Right renal cortex interstitium (tissue), 3 donors: Measurements from ENCODE around the gene BIRC3. TPM values are rescaled to one million over a fixed set of nuclear protein-coding genes. Genes with fewer than 3 reads are reported as not detected.
"Not testable (repeated sequence)": the region's sequence is repeated elsewhere in the genome, so short reads cannot be mapped to it uniquely, and the experiment has no call there.

ENCODE experiments used
- DNase-seq, 3 donors: peaks; one replicate each; pipeline ENCODE4 v3.0.0-alpha.2; 2013; ENCODE audit warnings: low read depth in 3 of 3, low spot score in 2 of 3
- polyA plus RNA-seq, 3 donors: library from polyadenylated mRNA; unstranded; fragments of 120-200 nt; gene quantifications; one replicate each; pipeline ENCODE4 v1.2.1, GENCODE V29; 2013; ENCODE audit not compliant: insufficient read length in 3 of 3

Gene BIRC3
- polyA plus RNA-seq, 3 donors: 1.2 to 1.6 (median 1.5) TPM

DNA sequence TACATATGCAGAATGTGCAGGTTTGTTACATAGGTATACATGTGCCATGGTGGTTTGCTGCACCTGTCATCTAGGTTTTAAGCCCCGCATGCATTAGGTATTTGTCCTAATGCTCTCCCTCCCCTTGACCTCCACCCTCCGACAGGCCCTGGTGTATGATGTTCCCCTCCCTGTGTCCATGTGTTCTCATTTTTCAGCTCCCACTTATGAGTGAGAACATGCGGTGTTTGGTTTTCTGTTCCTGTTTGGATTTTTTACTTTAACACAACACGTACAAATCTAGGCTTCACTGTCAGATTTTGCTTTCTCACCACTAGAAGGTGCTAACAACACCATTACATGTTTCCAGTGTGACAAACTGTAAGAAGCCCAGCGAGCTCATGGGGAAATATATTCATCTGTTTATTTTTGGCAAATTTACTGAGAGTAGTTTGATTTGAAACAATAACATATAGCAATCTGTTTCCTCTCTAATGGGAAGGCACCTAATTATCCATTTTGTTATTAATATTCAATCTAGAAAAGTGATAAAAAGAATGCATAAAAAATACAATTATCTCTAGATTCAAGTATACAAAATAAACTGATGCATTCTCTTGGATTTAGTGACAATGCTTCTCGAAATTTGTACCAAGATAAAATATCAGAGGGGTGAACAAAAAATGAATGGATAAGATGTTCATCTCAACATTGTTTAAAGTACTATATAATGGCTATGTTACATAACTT lies 23.2 kb upstream of the BIRC3 start:
- DNase-seq: no peak

DNA sequence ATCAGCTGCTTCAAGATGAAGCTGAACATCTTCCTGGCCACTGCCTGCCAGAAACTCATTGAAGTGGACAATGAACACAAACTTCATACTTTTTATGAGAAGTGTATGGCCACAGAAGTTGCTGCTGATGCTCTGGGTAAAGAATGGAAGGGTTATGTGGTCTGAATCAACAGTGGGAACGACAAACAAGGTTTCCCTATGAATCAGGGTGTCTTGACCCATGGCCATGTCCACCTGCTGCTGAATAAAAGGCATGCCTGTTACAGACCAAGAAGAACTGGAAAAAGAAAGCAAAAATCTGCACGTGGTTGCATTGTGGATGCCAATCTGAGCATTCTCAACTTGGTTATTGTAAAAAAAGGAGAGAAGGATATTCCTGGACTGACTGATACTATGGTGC lies 22.2 kb upstream of the BIRC3 start:
- no peak for DNase-seq

DNA sequence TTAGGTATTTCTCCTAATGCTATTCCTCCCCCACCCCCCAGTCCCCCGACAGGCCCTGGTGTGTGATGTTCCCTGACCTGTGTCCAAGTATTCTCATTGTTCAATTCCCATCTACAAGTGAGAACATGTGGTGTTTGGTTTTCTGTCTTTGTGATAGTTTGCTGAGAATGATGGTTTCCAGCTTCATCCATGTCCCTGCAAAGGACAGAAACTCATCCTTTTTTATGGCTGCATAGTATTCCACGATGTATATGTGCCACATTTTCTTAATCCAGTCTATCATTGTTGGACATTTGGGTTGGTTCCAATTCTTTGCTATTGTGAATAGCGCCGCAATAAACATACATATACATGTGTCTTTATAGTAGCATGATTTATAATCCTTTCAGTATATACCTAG lies 20.5 kb upstream of the BIRC3 start:
- DNase-seq: not testable (repeated sequence)

- not testable (repeated sequence) for DNase-seq
Observed at GRCh38 chr11:102300837-102301236, 16.4 kb upstream of the BIRC3 start.

DNA sequence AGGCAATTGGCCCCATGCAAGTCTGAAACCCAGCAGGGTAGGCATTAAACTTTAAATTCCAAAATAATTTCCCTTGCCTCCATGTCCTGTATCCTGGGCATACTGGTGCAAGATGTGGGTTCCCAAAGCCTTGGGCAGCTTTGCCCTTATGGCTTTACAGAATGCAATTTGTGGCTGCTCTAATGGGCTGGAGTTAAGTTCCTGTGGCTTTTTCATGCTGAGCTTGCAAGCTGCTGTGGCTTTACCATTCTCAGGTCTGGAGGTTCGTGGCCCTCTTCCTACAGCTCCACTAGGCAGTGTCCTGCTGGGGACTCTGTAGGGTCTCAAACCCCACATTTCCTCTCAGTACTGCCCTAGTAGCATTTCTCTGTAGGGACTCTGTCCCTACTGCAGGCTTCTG lies 15.0 kb upstream of the BIRC3 start:
- no peak for DNase-seq

DNA sequence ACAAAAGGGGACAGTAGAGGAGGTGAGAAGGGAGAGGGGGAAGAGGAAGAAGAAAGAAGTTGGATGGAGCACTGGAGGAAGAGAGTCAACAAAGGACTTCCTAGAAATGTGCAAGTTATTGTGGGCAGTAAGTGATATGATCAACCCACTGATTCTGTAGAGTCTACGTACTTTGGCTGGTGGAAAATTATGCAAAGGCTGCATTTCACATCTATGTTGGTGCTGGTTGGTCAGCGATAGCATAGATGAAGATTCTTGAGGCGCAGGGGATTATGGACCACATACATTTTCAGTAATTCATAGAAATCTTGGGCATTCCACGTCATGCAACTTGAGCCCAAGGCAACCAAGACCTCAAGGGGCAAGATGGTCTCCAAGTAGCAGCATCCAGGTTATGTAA lies 12.6 kb upstream of the BIRC3 start:
- DNase-seq: no peak

DNA sequence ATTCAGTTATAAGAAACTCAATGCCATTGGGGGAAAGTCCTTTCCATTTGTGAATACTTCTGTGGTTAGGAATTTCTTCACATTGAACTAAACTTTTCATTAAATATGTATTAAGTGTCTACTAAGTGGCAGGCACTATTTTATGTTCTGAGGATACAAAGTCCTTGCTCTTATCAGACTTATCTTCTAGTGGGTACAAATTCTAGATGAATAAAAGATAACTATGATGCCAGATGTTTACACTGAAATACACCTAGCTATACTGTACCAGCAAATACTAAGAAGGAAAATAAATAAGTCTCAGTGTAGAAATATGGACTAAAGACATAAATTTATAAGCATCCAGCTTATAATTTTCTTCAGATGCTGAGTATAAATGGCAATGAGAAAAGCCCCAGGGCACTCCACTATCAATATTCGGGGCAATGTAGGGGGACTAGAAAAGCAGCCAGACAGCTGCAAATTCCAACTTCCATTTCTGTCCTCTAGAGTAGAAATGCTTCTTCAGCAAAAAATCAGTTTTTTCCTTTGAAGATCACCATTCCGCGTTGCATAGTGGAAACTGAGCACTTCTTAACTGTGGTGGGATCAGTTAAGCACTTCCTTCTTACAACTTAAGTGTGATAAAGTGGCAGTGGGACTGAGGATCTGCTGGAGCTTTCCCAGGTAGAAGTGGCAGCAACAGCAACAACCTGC lies 11.8 kb upstream of the BIRC3 start:
- DNase-seq: no peak

GRCh38 chr11:102306048-102306597 lies 11.2 kb upstream of the BIRC3 start:
- no peak for DNase-seq

DNA sequence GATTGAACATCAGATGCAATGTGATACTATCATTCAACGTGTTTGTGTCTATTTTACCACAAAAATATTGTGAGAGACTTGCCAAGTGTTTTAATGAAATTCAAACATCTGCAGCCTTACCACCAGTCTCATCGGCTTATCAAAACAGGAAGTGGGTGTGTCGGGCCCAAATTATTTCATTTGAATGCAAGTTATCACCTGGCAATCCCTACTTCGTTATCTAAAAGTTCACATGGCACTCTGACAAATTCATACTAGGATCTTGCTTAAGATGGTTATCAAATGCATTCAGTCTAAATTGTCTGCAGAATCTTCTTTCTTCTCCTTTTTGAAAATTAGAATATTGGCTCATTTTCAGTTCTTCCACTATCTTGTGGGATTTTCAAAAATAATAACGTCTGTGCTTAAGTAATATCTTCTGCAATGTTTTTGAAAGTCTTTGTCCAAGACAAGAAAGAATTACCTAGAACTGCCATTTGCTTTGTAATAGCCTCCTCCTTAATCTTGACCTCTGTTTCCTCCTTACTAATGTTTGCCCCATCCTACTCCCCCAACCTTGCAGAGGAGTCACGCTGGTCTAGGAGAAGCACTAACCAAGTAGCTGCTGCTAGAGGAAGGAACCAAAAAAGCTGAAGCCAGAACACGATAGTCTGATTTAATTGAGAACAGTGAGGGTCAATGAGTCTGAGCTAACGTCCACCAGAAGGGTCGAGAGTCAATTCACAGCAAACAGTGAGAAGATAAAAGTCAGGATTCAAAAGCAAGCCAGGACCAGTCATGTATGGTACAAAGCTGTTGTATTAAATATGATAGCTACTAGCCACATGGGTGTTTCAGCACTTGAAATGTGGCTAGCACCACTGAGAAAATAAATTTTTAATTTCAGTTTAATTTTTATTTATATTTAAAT lies 10.2 kb upstream of the BIRC3 start:
- DNase-seq: no peak

- DNase-seq: no peak
Observed at GRCh38 chr11:102307727-102308038, 9.6 kb upstream of the BIRC3 start.

- no peak for DNase-seq
Observed at GRCh38 chr11:102309621-102310541, 7.4 kb upstream of the BIRC3 start.

GRCh38 chr11:102312667-102313066 lies 4.6 kb upstream of the BIRC3 start:
- no peak for DNase-seq

GRCh38 chr11:102313238-102313940 lies 3.9 kb upstream of the BIRC3 start:
- no peak for DNase-seq

GRCh38 chr11:102314784-102315183 lies 2.5 kb upstream of the BIRC3 start:
- DNase-seq: no peak

DNA sequence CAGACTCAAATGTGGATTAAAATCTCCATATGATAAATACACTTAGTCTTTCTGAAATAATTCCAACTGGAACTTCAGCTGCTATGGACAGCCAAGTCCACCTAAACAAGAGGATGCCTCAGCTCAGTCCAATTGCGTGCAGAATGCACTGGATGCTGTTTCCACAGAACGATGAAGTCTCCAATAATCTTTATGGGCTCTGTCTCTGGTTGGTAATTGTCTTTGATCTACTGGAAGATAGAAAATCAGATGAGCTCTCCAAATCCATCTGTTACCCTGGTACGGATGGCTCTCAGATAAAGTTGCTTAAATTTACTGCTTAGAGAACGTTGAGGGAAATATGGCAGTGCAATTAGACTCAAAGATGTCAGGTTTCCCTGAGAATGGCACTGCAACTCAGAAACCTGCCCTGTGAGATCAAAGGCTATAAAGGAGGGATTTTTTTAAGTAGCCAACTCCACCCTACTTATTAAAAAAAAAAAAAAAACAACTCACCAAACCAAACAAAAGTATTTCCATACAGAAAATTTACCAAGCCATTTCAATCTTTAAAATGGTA lies 859 bp upstream of the BIRC3 start:
- no peak for DNase-seq

DNA sequence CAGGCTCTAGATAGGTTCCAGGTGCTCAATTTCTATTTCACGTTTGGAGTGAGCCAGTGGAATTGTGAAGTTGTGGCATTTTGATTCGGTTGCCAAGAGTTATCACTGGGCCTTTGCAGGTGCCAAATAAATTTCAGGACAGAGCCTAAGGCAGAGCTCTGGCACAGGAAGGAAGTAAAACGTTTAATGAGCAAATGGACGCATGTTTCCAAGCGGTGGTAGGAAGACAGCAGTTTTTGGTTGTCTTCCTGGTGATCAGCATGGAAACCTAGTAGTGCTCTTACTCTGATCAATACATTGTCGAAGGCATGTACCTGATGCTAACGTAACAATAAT lies 452 bp downstream of the BIRC3 start:
- no peak for DNase-seq

DNA sequence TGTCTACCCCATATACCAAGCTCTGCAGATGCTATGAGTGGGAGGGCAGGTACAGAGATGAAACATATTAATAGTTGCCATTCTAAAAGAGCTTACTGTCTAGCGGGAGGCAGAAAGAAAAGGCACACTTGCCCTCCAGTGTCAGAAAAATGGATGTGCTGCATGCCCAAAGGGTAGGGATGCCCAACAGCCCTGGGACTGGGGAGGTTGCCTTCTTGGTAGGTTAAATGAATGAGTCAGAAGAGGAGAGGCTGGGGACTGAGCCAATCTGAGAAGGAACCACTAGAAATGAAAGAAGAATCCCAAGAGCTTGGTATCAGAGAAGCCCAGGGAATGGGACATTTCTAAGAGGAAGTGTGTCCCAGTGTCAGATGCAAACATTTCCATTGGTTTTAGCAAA lies 1.2 kb downstream of the BIRC3 start:
- DNase-seq: no peak

DNA sequence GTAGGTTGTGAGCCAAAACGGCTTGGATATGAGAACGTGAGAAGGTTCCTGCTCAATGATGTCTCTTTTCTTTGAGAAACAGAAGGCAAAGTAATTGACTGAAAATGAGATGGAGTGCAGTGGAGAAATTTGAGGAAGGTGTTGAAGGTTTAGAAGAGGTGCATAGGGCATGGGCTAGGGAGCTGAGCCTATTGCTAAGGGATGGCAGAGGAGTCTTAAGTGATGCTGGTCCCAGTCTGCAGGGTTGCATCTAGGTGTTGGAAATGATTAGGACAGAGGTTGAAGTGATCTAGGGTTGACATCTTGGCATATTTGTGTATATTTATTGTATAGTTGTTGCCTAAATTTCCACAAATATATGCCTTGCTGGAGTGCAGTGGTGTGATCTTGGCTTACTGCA lies 2.3 kb downstream of the BIRC3 start:
- no peak for DNase-seq

DNA sequence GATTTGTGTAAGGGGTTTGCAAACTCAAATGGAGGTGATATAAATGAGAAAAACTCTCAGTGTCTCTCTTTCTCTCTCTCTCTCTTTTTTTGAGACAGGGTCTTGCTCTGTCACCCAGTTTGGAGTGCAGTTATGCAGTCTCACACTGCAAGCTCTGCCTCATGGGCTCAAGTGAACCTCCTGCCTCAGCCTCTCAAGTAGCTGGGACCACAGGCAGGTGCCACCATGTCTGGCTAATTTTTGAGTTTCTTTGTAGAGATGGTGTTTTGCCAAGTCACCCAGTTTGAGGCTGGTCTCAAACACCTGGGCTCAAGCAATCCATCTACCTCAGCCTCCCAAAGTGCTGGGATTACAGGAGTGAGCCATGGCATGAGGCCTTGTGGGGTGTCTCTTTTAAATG lies 2.9 kb downstream of the BIRC3 start:
- DNase-seq: no peak
